ENCODE data around the gene SERPINB1.

- TF ChIP-seq CTCF (IDR thresholded peaks at IDR 0.05) (no peak), POLR2A (IDR thresholded peaks at IDR 0.05) (no peak)
Observed at GRCh38 chr6:2820415-2820814, 21.2 kb downstream of the SERPINB1 start.

Measured in esophagus squamous epithelium (tissue), 4 donors.